Small intestine (tissue), 7 donors: ENCODE results near the gene GALNT10. TPM values are rescaled to one million over a fixed set of nuclear protein-coding genes. Genes with fewer than 3 reads are reported as not detected.

ENCODE experiments used
- DNase-seq, 2 donors: peaks; one replicate each; pipeline versions ENCODE4 v3.0.0 to v3.0.0-alpha.2; 2013
- FAIRE-seq: peaks from 2 replicates; lab custom pipeline; 2012; peaks lifted over from hg19 to GRCh38; lab: Jason Lieb, UNC
- H3K27ac ChIP-seq, 3 donors: one replicate each; pipeline ENCODE4 v1.5.1; 2013; ENCODE audit warnings: low read length in 2 of 3, mild to moderate bottlenecking in 2 of 3, control low read depth in 1 of 3, inconsistent platforms in 1 of 3, low read depth in 1 of 3, moderate library complexity in 1 of 3
- H3K27me3 ChIP-seq, 3 donors: one replicate each; pipeline ENCODE4 v1.6.1; 2013; ENCODE audit warnings: low read length in 3 of 3, inconsistent platforms in 1 of 3; ENCODE audit not compliant: control insufficient read depth in 3 of 3, insufficient read depth in 3 of 3
- H3K36me3 ChIP-seq, 3 donors: one replicate each; pipeline ENCODE4 v1.6.1; 2013; ENCODE audit warnings: low read length in 3 of 3, inconsistent platforms in 1 of 3, low read depth in 1 of 3, mild to moderate bottlenecking in 1 of 3, moderate library complexity in 1 of 3; ENCODE audit not compliant: control insufficient read depth in 3 of 3, insufficient read depth in 2 of 3
- H3K4me1 ChIP-seq, 3 donors: one replicate each; pipeline ENCODE4 v1.6.1; 2013; ENCODE audit warnings: low read length in 2 of 3, inconsistent platforms in 1 of 3, low read depth in 1 of 3, mild to moderate bottlenecking in 1 of 3, moderate library complexity in 1 of 3; ENCODE audit not compliant: control insufficient read depth in 3 of 3, insufficient read depth in 2 of 3
- H3K4me3 ChIP-seq, 3 donors: one replicate each; pipeline ENCODE4 v1.5.1; 2013; ENCODE audit warnings: low read length in 3 of 3, control low read depth in 1 of 3, inconsistent platforms in 1 of 3, low read depth in 1 of 3, mild to moderate bottlenecking in 1 of 3, moderate library complexity in 1 of 3
- H3K9me3 ChIP-seq, 2 donors: one replicate each; pipeline ENCODE4 v1.6.1; 2013; ENCODE audit warnings: low read depth in 1 of 2, low read length in 1 of 2; ENCODE audit not compliant: control insufficient read depth in 2 of 2, insufficient read depth in 1 of 2
- WGBS, 3 donors: extraction: QIAGEN DNeasy Blood & Tissue Kit; methylation state at CpG; one replicate each; pipeline ENCODE4 v1.1.7; 2013; 5-methylcytosine and 5-hydroxymethylcytosine counted together
- polyA plus RNA-seq, 4 donors: library from polyadenylated mRNA; stranded (reverse) in 3 of 4; unstranded in 1 of 4; fragments of 200-250 nt in 3 of 4; fragments of 120-200 nt in 1 of 4; gene quantifications; one replicate each; pipeline versions ENCODE4 v1.2.1 to v1.2.3, GENCODE V29; 2013
- donor health status: healthy with polysubstance abuse.
- donor health status: control.
- donor health status: control.
- donor health status: Bipolar disorder and iron deficiency.
- donor health status: healthy.

GALNT10 gene
- polyA plus RNA-seq, 4 donors, result 5.4 to 18.1 (median 8.7) TPM

GRCh38 chr5:154329062-154329461 is 138.5 kb downstream of the GALNT10 start:
- Histone ChIP-seq H3K4me3 (no peak overlapping the region), H3K9me3 (no peaks in the 10 kb centered on the region), H3K27me3 (no peaks in the 10 kb centered on the region), H3K27ac (no peak overlapping the region), H3K4me1 (no peaks in the 10 kb centered on the region), H3K36me3 (peaks cover 0 to 13% (median 0%) of the 10 kb centered on the region in 3 donors)
- no peak for FAIRE-seq
- DNase-seq, result peak; percentile 8 to 32
- 74 to 96% (median 86%) methylated on average over 3 of the region's 3 CpGs for WGBS, 3 donors

DNA sequence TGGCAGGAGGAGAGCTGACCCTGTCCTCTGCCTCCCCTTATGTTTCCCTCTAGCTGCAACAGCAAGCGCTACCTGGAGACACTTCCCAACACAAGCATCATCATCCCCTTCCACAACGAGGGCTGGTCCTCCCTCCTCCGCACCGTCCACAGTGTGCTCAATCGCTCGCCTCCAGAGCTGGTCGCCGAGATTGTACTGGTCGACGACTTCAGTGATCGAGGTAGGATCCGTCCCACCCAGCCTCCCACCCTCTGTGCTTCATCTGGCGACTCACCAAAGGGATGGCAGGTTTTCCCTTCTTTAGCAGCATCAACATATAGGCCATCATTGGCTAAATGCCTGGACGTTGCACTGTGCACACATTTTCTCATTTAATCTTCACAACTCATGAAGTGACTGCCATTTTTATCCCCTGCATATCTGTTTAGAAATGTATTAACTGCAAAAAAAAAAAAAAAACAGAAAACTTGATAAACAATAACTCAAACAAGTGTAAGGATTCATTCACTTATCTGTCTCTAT is 139.0 kb downstream of the GALNT10 start:
- H3K4me1 ChIP-seq, result no peaks in the 10 kb centered on the region
- FAIRE-seq, result no peak
- no peak overlapping the region for H3K27ac ChIP-seq
- no peaks in the 10 kb centered on the region for H3K9me3 ChIP-seq
- peaks cover 0 to 11% (median 0%) of the 10 kb centered on the region in 3 donors for H3K36me3 ChIP-seq
- H3K4me3 ChIP-seq, result no peak overlapping the region
- 95% methylated on average over 14 of the region's 14 CpGs for WGBS, 3 donors
- no peak for DNase-seq
- no peaks in the 10 kb centered on the region for H3K27me3 ChIP-seq

- Histone ChIP-seq H3K4me3 (no peak overlapping the region), H3K27me3 (no peaks in the 10 kb centered on the region), H3K27ac (no peak overlapping the region), H3K36me3 (peaks cover 0 to 11% (median under 1%) of the 10 kb centered on the region in 3 donors), H3K4me1 (no peaks in the 10 kb centered on the region), H3K9me3 (no peaks in the 10 kb centered on the region)
- DNase-seq (no peak), FAIRE-seq (no peak)
- 94 to 96% (median 96%) methylated on average over 3 of the region's 3 CpGs for WGBS, 3 donors
Observed at GRCh38 chr5:154330097-154330667, 139.6 kb downstream of the GALNT10 start.

GRCh38 chr5:154331232-154331631 is 140.7 kb downstream of the GALNT10 start:
- DNase-seq (no peak), FAIRE-seq (no peak)
- WGBS, 3 donors, result 76 to 98% (median 92%) methylated on average over 2 of the region's 2 CpGs
- Histone ChIP-seq H3K4me3 (no peak overlapping the region), H3K4me1 (no peaks in the 10 kb centered on the region), H3K36me3 (peaks cover under 1 to 11% (median 2%) of the 10 kb centered on the region in 3 donors), H3K9me3 (no peaks in the 10 kb centered on the region), H3K27ac (no peak overlapping the region), H3K27me3 (no peaks in the 10 kb centered on the region)

- 84 to 91% (median 91%) methylated on average over 3 of the region's 3 CpGs for WGBS, 3 donors
- no peak overlapping the region for H3K27ac ChIP-seq
- H3K27me3 ChIP-seq, result no peaks in the 10 kb centered on the region
- FAIRE-seq (no peak), DNase-seq (no peak)
- H3K9me3 ChIP-seq, result no peaks in the 10 kb centered on the region
- H3K4me3 ChIP-seq, result no peak overlapping the region
- H3K36me3 ChIP-seq, result peaks cover 2 to 11% (median 2%) of the 10 kb centered on the region in 3 donors
- H3K4me1 ChIP-seq, result no peaks in the 10 kb centered on the region
Observed at GRCh38 chr5:154331924-154332323, 141.4 kb downstream of the GALNT10 start.

DNA sequence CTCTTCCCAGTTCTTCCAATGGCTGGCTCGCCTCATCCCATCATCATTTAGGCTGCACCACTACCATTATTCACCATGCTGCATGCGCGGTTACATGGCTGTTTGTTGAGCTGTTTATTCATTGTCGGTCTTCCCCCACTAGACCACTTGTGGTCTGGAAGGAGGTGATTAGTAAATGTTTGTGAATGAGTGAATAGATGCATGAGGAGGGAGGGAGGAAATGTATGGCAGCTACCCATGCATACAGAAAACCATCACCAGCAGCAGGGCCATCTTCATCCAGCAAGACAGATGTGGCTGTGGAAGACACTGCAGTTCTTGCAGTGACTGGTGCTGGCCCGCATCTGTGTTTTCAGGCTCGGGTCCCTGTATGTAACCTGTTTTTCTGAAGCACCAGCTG is 141.9 kb downstream of the GALNT10 start:
- Histone ChIP-seq H3K4me3 (no peak overlapping the region), H3K9me3 (no peaks in the 10 kb centered on the region), H3K27ac (no peak overlapping the region), H3K27me3 (no peaks in the 10 kb centered on the region), H3K4me1 (no peaks in the 10 kb centered on the region), H3K36me3 (peaks cover 2 to 11% (median 2%) of the 10 kb centered on the region in 3 donors)
- FAIRE-seq (no peak), DNase-seq (no peak)
- 92 to 99% (median 92%) methylated on average over 6 of the region's 6 CpGs for WGBS, 3 donors

DNA sequence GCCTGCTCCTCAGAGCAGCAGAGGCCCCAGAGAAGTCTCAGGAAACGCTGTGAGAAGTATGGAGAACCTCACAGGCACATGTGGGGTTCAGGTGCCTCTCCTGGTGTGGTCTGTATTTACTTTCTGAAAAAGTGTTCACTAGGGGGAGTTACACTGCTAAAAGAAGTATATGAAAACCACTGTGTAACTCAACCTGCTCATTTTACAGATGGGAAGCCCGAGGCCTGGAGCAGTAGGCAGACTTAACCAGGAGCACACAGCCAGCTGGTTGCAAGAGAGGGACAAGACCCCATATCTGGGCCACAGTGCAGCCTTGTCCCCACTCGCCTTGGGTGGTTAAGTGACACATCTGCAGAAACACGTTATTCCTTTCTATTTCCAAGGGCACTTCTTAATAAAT is 142.5 kb downstream of the GALNT10 start:
- FAIRE-seq, result no peak
- Histone ChIP-seq H3K9me3 (no peaks in the 10 kb centered on the region), H3K27me3 (no peaks in the 10 kb centered on the region), H3K4me1 (no peaks in the 10 kb centered on the region), H3K4me3 (no peak overlapping the region), H3K36me3 (peaks cover 2 to 11% (median 2%) of the 10 kb centered on the region in 3 donors), H3K27ac (no peak overlapping the region)
- no peak for DNase-seq
- 91 to 95% (median 94%) methylated on average over 4 of the region's 4 CpGs for WGBS, 3 donors

- 74 to 76% (median 75%) methylated on average over 6 of the region's 6 CpGs for WGBS, 3 donors
- no peak overlapping the region for H3K4me3 ChIP-seq
- peaks cover 2 to 15% (median 2%) of the 10 kb centered on the region in 3 donors for H3K36me3 ChIP-seq
- peak in 1 of 2 donors; percentile 6 for DNase-seq
- H3K9me3 ChIP-seq, result no peaks in the 10 kb centered on the region
- no peak overlapping the region for H3K27ac ChIP-seq
- no peaks in the 10 kb centered on the region for H3K27me3 ChIP-seq
- FAIRE-seq, result no peak
- H3K4me1 ChIP-seq, result no peaks in the 10 kb centered on the region
Observed at GRCh38 chr5:154334406-154335064, 144.0 kb downstream of the GALNT10 start.
